ENCODE data around the gene MUC4. TPM values are rescaled to one million over a fixed set of nuclear protein-coding genes. Genes with fewer than 3 reads are reported as not detected.

MUC4 gene
- total and polyA plus RNA-seq, 10 of the 15 experiments (the other 5 are each of a cell fraction or from before 2014, with no cell fraction given), result 0.02 to 0.46 (median 0.27) TPM; not detected in 4

DNA sequence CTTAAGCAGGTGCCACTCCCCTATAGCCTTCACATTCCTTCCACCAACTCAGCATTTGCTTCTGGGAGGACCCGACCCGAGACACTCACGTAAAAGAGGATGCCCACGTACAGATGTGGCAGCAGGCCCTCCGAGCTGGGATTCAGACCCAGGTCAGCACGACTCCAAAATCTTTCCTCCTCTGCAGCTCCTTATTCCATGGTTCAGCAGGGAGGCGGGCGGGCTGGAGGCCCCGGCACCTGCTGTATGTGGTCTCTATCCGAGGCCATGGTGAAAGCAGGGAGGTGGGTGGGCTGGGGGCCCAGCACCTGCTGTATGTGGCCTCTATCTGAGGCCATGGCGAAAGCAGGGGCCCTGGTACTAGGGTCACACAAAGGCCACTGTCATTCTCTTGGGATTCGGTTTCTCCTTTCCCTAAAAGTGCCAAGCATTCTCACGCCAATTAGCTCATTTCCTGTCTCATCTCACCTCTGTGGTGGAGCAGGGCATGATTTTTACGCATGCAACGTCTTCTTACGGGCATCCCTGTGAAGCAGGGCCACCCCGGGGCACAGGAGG lies 5.9 kb upstream of the MUC4 start:
- H3K36me3 ChIP-seq (ENCODE audit: control insufficient read depth in 2 of 2, insufficient read depth in 2 of 2, low read length in 1 of 2), result no peaks in the 10 kb centered on the region
- H3K4me1 ChIP-seq (ENCODE audit: control insufficient read depth, insufficient read depth, low read length), result no peaks in the 10 kb centered on the region
- DNase-seq (ENCODE audit: low read depth, low spot score), result no peak
- no peak overlapping the region for H3K4me2 ChIP-seq (ENCODE audit: control insufficient read depth, insufficient read depth)
- BruUV-seq (replicated peaks), result no TSS peak
- FAIRE-seq, result no peak
- H3K4me3 ChIP-seq, result no peak overlapping the region
- H3K9me3 ChIP-seq (replicated peaks; ENCODE audit: control insufficient read depth, insufficient read depth, low read length), result no peaks in the 10 kb centered on the region
- in situ Hi-C loops (cut with MboI), result loop anchor here (10.0 kb wide), 1 partner anchor 63 kb away; no protein-coding TSS in a partner anchor
- no peaks in the 10 kb centered on the region for H4K20me1 ChIP-seq (ENCODE audit: control insufficient read depth, insufficient read depth)
- H3K27me3 ChIP-seq (replicated peaks in 1 of 2; ENCODE audit: control insufficient read depth in 2 of 2, insufficient read depth in 2 of 2, low read length in 1 of 2), result no peaks in the 10 kb centered on the region; a peak in 1 of 4 replicates
- H3K27ac ChIP-seq (ENCODE audit: control insufficient read depth, insufficient read depth), result no peak overlapping the region
- no peak overlapping the region for H3K9ac ChIP-seq (ENCODE audit: control insufficient read depth, insufficient read depth, low read length)
- no peaks in the 10 kb centered on the region for H3K79me2 ChIP-seq (ENCODE audit: control insufficient read depth, insufficient read depth, low read length)
- intact Hi-C loops (cut with micrococcal nuclease; ENCODE audit: unreplicated experiment), result no loop called here
- ATAC-seq, result no peak
- ChIA-PET POLR2A (no interaction called here), CTCF (no interaction called here), SMC1A (ENCODE audit: uncharacterized antibody, unreplicated experiment) (no interaction called here), RAD21 (ENCODE audit: unreplicated experiment) (no interaction called here)
- WGBS (ENCODE audit: insufficient coverage, insufficient replicate concordance, low lambda C conversion rate, missing lambda C conversion rate), result 51% methylated on average over 17 of the region's 17 CpGs
- no peak overlapping the region for H2AFZ ChIP-seq (ENCODE audit: control insufficient read depth, low read depth, low read length)
- TF ChIP-seq CHD1 (IDR thresholded peaks at IDR 0.05; ENCODE audit: low read depth, low read length) (no peak), EGR1 (IDR thresholded peaks at IDR 0.05; ENCODE audit: borderline replicate concordance in 1 of 2, low read depth in 2 of 2, low read length in 2 of 2) (no peak), PBX3 (IDR thresholded peaks at IDR 0.05; ENCODE audit: insufficient replicate concordance, low read depth, low read length) (no peak), TCF3 (IDR thresholded peaks at IDR 0.05; ENCODE audit: borderline replicate concordance, insufficient read depth, low read depth, low read length) (no peak), GATAD2B (conservative IDR thresholded peaks at IDR 0.05; ENCODE audit: low read depth) (no peak), RAD21 (IDR thresholded peaks at IDR 0.05; ENCODE audit: insufficient read depth, low read depth, low read length) (no peak), TAF1 (IDR thresholded peaks at IDR 0.05; ENCODE audit: borderline replicate concordance, low read depth, low read length) (no peak), ZBED1 (IDR thresholded peaks at IDR 0.05; ENCODE audit: borderline replicate concordance) (no peak), ZNF217 (IDR thresholded peaks at IDR 0.05) (no peak), NFXL1 (IDR thresholded peaks at IDR 0.05; ENCODE audit: borderline replicate concordance) (no peak), CHD2 (IDR thresholded peaks at IDR 0.05; ENCODE audit: borderline replicate concordance, low read depth, low read length) (no peak), CUX1 (IDR thresholded peaks at IDR 0.05; ENCODE audit: insufficient replicate concordance, low read depth, low read length) (no peak), MEF2B (IDR thresholded peaks at IDR 0.05; ENCODE audit: partially characterized antibody, poor library complexity, severe bottlenecking) (no peak), FOXM1 (IDR thresholded peaks at IDR 0.05; ENCODE audit: low read depth, low read length) (no peak)

All from GM12878 (cell line).